H9 (cell line): ENCODE results near the gene GNAI1. TPM values are rescaled to one million over a fixed set of nuclear protein-coding genes. Genes with fewer than 3 reads are reported as not detected.

Experiments
- DNase-seq: peaks from one replicate; pipeline ENCODE4 v3.0.0-alpha.2; 2017
- H2AFZ ChIP-seq: one replicate; pipeline ENCODE4 v1.6.1; 2013; ENCODE audit warnings: mild to moderate bottlenecking, low read length, control low read depth, moderate library complexity
- H2AK5ac ChIP-seq: 2 replicates; pipeline ENCODE4 v1.6.1; 2013; ENCODE audit warnings: low read length, control low read depth, mixed read lengths; ENCODE audit not compliant: insufficient read length
- H2BK120ac ChIP-seq: one replicate; pipeline ENCODE4 v1.6.1; 2013; ENCODE audit warnings: low read depth, mild to moderate bottlenecking, low read length, control low read depth, inconsistent platforms; ENCODE audit not compliant: poor library complexity, severe bottlenecking
- H2BK12ac ChIP-seq: 2 replicates; pipeline ENCODE4 v1.6.1; 2013; ENCODE audit warnings: low read length, control low read depth, mixed read lengths, low read depth; ENCODE audit not compliant: insufficient read length
- H2BK15ac ChIP-seq: 2 replicates; pipeline ENCODE4 v1.6.1; 2013; ENCODE audit warnings: low read depth, low read length, control low read depth
- H2BK20ac ChIP-seq: one replicate; pipeline ENCODE4 v1.6.1; 2013; ENCODE audit warnings: low read depth, mild to moderate bottlenecking, low read length, control low read depth, inconsistent platforms; ENCODE audit not compliant: poor library complexity, severe bottlenecking
- H2BK5ac ChIP-seq: 2 replicates; pipeline ENCODE4 v1.6.1; 2013; ENCODE audit warnings: low read length, control low read depth, mixed read lengths; ENCODE audit not compliant: insufficient read length
- H3K14ac ChIP-seq: 2 replicates; pipeline ENCODE4 v1.6.1; 2013; ENCODE audit warnings: low read length, control low read depth; ENCODE audit not compliant: insufficient read depth
- H3K18ac ChIP-seq: 2 replicates; pipeline ENCODE4 v1.6.1; 2013; ENCODE audit warnings: low read depth, mild to moderate bottlenecking, mixed read lengths, low read length, control low read depth; ENCODE audit not compliant: insufficient read length
- H3K23ac ChIP-seq: 2 replicates; pipeline ENCODE4 v1.6.1; 2013; ENCODE audit warnings: low read length, control low read depth, mixed read lengths, low read depth; ENCODE audit not compliant: insufficient read length
- H3K23me2 ChIP-seq: 2 replicates; pipeline ENCODE4 v1.6.1; 2013; ENCODE audit warnings: low read depth, mild to moderate bottlenecking, mixed read lengths, low read length, control low read depth; ENCODE audit not compliant: insufficient read length, poor library complexity, severe bottlenecking
- H3K27ac ChIP-seq: 2 replicates; pipeline ENCODE4 v1.5.1; 2013; ENCODE audit warnings: low read length, control low read depth, mixed read lengths, low read depth; ENCODE audit not compliant: insufficient read length
- H3K27me3 ChIP-seq: 2 replicates; pipeline ENCODE4 v1.6.1; 2013; ENCODE audit warnings: low read length, control low read depth, inconsistent platforms; ENCODE audit not compliant: insufficient read depth
- H3K4ac ChIP-seq: 2 replicates; pipeline ENCODE4 v1.6.1; 2013; ENCODE audit warnings: low read depth, mild to moderate bottlenecking, control low read depth, inconsistent platforms, low read length, moderate library complexity
- H3K4me1 ChIP-seq: 2 replicates; pipeline ENCODE4 v1.6.1; 2013; ENCODE audit warnings: low read length, control low read depth, inconsistent platforms; ENCODE audit not compliant: insufficient read depth
- H3K4me2 ChIP-seq: 2 replicates; pipeline ENCODE4 v1.6.1; 2013; ENCODE audit warnings: low read length, control low read depth, mixed read lengths; ENCODE audit not compliant: insufficient read length, insufficient read depth
- H3K56ac ChIP-seq: 2 replicates; pipeline ENCODE4 v1.6.1; 2013; ENCODE audit warnings: low read depth, mild to moderate bottlenecking, mixed read lengths, low read length, control low read depth; ENCODE audit not compliant: insufficient read length
- H3K79me1 ChIP-seq: 2 replicates; pipeline ENCODE4 v1.6.1; 2013; ENCODE audit warnings: low read depth, mild to moderate bottlenecking, moderate library complexity, low read length, control low read depth, inconsistent platforms; ENCODE audit not compliant: insufficient read depth, poor library complexity, severe bottlenecking
- H3K79me2 ChIP-seq: 2 replicates; pipeline ENCODE4 v1.6.1; 2013; ENCODE audit warnings: low read length, control low read depth, inconsistent platforms; ENCODE audit not compliant: insufficient read depth
- H3K9ac ChIP-seq: 2 replicates; pipeline ENCODE4 v1.6.1; 2013; ENCODE audit warnings: low read length, control low read depth, mixed read lengths; ENCODE audit not compliant: insufficient read length; ENCODE audit errors: extremely low read depth
- H3K9me3 ChIP-seq: one replicate; pipeline ENCODE4 v1.6.1; 2013; ENCODE audit warnings: low read depth, low read length, inconsistent platforms; ENCODE audit not compliant: control insufficient read depth
- H3T11ph ChIP-seq: one replicate; pipeline ENCODE4 v1.6.1; 2013; ENCODE audit warnings: mild to moderate bottlenecking, low read length, control low read depth, inconsistent platforms
- H4K20me1 ChIP-seq: one replicate; pipeline ENCODE4 v1.6.1; 2013; ENCODE audit not compliant: control insufficient read depth, insufficient read length, insufficient read depth
- H4K5ac ChIP-seq: 2 replicates; pipeline ENCODE4 v1.6.1; 2013; ENCODE audit warnings: low read depth, mild to moderate bottlenecking, mixed read lengths, low read length, control low read depth; ENCODE audit not compliant: insufficient read length
- H4K8ac ChIP-seq: replicated peaks from 2 replicates; pipeline ENCODE4 v1.6.1; 2013; ENCODE audit warnings: low read length, control low read depth, mixed read lengths, low read depth; ENCODE audit not compliant: insufficient read length
- H4K91ac ChIP-seq: 2 replicates; pipeline ENCODE4 v1.6.1; 2013; ENCODE audit warnings: low read depth, mild to moderate bottlenecking, moderate library complexity, mixed read lengths, low read length, control low read depth; ENCODE audit not compliant: insufficient read length
- H3K27ac Mint-ChIP-seq, 3 experiments: 2 replicates in 2 of 3; 3 replicates in 1 of 3; pipeline ENCODE4 v1.8.0; 2020 to 2021; ENCODE audit warnings: mixed read lengths in 3 of 3, mild to moderate bottlenecking in 1 of 3, moderate library complexity in 1 of 3
- H3K27me3 Mint-ChIP-seq: 2 replicates; pipeline ENCODE4 v1.8.0; 2021; ENCODE audit warnings: low read depth, mild to moderate bottlenecking, moderate library complexity, mixed read lengths
- H3K36me3 Mint-ChIP-seq, 3 experiments: 2 replicates in 2 of 3; 3 replicates in 1 of 3; pipeline ENCODE4 v1.8.0; 2020 to 2021; ENCODE audit warnings: low read depth in 3 of 3, mixed read lengths in 3 of 3; ENCODE audit not compliant: insufficient read depth in 1 of 3
- H3K4me1 Mint-ChIP-seq, 2 experiments: 2 replicates each; pipeline ENCODE4 v1.8.0; 2020; ENCODE audit warnings: mixed read lengths in 2 of 2
- H3K4me3 Mint-ChIP-seq, 2 experiments: 2 replicates in 1 of 2; 3 replicates in 1 of 2; pipeline ENCODE4 v1.8.0; 2020 to 2021; ENCODE audit warnings: mild to moderate bottlenecking in 2 of 2, mixed read lengths in 2 of 2, moderate library complexity in 1 of 2
- H3K9me3 Mint-ChIP-seq, 2 experiments: 2 replicates in 1 of 2; 3 replicates in 1 of 2; pipeline ENCODE4 v1.8.0; 2020; ENCODE audit warnings: mild to moderate bottlenecking in 2 of 2, mixed read lengths in 2 of 2, moderate library complexity in 1 of 2
- WGBS: extraction: QIAGEN DNeasy Blood & Tissue Kit; methylation state at CpG from one replicate; pipeline ENCODE4 v1.1.7; 2013; ENCODE audit warnings: missing lambda C conversion rate, low lambda C conversion rate, mixed read lengths; ENCODE audit not compliant: insufficient read length; ENCODE audit errors: extremely low coverage; 5-methylcytosine and 5-hydroxymethylcytosine counted together
- total RNA-seq: library from RNA; stranded (reverse); gene quantifications from 2 replicates; pipeline ENCODE4 v1.2.1, GENCODE V29; 2021
- TF ChIP-seq, protein P1 (sequence below): fragments of 200-600 bp; sonication (generic); conservative IDR thresholded peaks from 3 replicates; pipeline ENCODE4 v1.8.0; 2021; ENCODE audit warnings: antibody characterized with exemption, mild to moderate bottlenecking

Gene GNAI1
- total RNA-seq, 1 experiment from 2014 or later: 14.1 TPM

DNA sequence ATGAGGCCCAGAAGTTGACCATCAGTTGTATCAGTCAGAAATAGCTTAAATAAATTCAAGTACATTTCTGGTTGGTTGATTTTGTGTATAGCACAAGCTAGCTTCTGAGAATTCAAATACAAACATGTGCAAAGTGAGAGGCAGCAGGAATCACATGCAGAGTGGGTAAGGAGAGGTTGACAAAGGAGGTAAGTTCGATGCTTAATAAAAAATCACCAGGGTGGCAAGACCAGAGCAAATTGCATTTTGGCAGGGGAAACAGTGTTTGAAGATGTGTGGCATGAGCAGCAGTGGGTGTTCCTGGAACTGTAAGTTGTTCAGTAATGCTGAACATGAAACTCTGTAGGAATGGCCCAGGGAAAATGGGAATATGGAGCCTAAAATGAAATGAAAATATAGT is 52.6 kb downstream of the GNAI1 start:
- H3K23me2 ChIP-seq: no peaks in the 10 kb centered on the region
- no peak overlapping the region for H4K8ac ChIP-seq
- H4K20me1 ChIP-seq: no peaks in the 10 kb centered on the region
- no peak for DNase-seq
- no peak overlapping the region for H3K4me2 ChIP-seq
- H3K79me2 ChIP-seq: peaks cover 5% of the 10 kb centered on the region; the same call in 1 of the 2 replicates
- H2BK20ac ChIP-seq: no peak overlapping the region
- no peak overlapping the region for H3K4ac ChIP-seq
- no peak overlapping the region for H4K91ac ChIP-seq
- Mint-ChIP-seq H3K36me3 (peaks cover 2 to 7% (median 3%) of the 10 kb centered on the region in 3 experiments; a peak in 5 of 7 replicates), H3K9me3 (no peaks in the 10 kb centered on the region), H3K4me1 (peaks cover 49 to 57% of the 10 kb centered on the region in 2 experiments), H3K4me3 (no peak overlapping the region), H3K27me3 (no peaks in the 10 kb centered on the region), H3K27ac (peak overlapping the region; percentile 8 to 20 (median 14); a peak in 5 of 7 replicates)
- peak overlapping the region; percentile 8 for H3K27ac ChIP-seq
- no peaks in the 10 kb centered on the region for H3K27me3 ChIP-seq
- no peak overlapping the region for H3K18ac ChIP-seq
- no peak overlapping the region for H2BK120ac ChIP-seq
- no peak overlapping the region for H3K56ac ChIP-seq
- H3T11ph ChIP-seq: no peak overlapping the region
- no peak overlapping the region for H3K9ac ChIP-seq
- TF ChIP-seq, protein P1, sequence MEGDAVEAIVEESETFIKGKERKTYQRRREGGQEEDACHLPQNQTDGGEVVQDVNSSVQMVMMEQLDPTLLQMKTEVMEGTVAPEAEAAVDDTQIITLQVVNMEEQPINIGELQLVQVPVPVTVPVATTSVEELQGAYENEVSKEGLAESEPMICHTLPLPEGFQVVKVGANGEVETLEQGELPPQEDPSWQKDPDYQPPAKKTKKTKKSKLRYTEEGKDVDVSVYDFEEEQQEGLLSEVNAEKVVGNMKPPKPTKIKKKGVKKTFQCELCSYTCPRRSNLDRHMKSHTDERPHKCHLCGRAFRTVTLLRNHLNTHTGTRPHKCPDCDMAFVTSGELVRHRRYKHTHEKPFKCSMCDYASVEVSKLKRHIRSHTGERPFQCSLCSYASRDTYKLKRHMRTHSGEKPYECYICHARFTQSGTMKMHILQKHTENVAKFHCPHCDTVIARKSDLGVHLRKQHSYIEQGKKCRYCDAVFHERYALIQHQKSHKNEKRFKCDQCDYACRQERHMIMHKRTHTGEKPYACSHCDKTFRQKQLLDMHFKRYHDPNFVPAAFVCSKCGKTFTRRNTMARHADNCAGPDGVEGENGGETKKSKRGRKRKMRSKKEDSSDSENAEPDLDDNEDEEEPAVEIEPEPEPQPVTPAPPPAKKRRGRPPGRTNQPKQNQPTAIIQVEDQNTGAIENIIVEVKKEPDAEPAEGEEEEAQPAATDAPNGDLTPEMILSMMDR: no peak
- H2AFZ ChIP-seq: no peak overlapping the region
- no peak overlapping the region for H4K5ac ChIP-seq
- no CpG with 5 or more reads among the region's 1 CpG for WGBS
- no peak overlapping the region for H2BK15ac ChIP-seq
- H3K23ac ChIP-seq: no peak overlapping the region
- peaks cover 4% of the 10 kb centered on the region for H3K79me1 ChIP-seq
- H2BK12ac ChIP-seq: no peak overlapping the region
- peak overlapping the region; percentile 70; the same call in 1 of the 2 replicates for H3K14ac ChIP-seq
- H2BK5ac ChIP-seq: no peak overlapping the region
- H2AK5ac ChIP-seq: peak overlapping the region; percentile 87
- no peaks in the 10 kb centered on the region for H3K9me3 ChIP-seq
- peaks cover 23% of the 10 kb centered on the region for H3K4me1 ChIP-seq
